AG04449 (cell line): ENCODE results near the gene HEY2.

Experiments used
- CTCF ChIA-PET: fragments of 350-600 bp; formaldehyde crosslinking; extraction: SDS; loops from one replicate; lab custom pipeline; 2021; ENCODE audit warnings: antibody characterized with exemption; lab: Yijun Ruan, JAX
- POLR2A ChIA-PET: fragments of 400-600, 350-600 bp; formaldehyde crosslinking; extraction: SDS; loops from one replicate; lab custom pipeline; 2020; ENCODE audit warnings: antibody characterized with exemption, inconsistent platforms; lab: Yijun Ruan, JAX
- DNase-seq: peaks from one replicate; pipeline ENCODE4 v3.0.0-alpha.2; 2010; ENCODE audit warnings: low read depth, low spot score
- H3K4me3 ChIP-seq: 2 replicates; pipeline ENCODE4 v1.5.1; 2011; ENCODE audit warnings: low read depth, mild to moderate bottlenecking, control low read depth, low read length
- TF ChIP-seq, protein P1 (sequence below): IDR thresholded peaks from one replicate; pipeline ENCODE4 v1.5.1; 2011; ENCODE audit warnings: mild to moderate bottlenecking, moderate library complexity, low read length, control low read depth, inconsistent platforms; ENCODE audit not compliant: insufficient read depth; ENCODE audit errors: missing control alignments

Gene HEY2

GRCh38 chr6:125759959-125760457 is 10.6 kb downstream of the HEY2 start:
- CTCF ChIA-PET: interaction anchor here (0.6 to 24.4 kb wide), 6 partner anchors 9 to 889 kb away, joined by 3 to 488 read pairs (median 3); partner anchors contain the start of gene HDDC2
- POLR2A ChIA-PET: no interaction called here
- no peak for DNase-seq
- TF ChIP-seq, protein P1, sequence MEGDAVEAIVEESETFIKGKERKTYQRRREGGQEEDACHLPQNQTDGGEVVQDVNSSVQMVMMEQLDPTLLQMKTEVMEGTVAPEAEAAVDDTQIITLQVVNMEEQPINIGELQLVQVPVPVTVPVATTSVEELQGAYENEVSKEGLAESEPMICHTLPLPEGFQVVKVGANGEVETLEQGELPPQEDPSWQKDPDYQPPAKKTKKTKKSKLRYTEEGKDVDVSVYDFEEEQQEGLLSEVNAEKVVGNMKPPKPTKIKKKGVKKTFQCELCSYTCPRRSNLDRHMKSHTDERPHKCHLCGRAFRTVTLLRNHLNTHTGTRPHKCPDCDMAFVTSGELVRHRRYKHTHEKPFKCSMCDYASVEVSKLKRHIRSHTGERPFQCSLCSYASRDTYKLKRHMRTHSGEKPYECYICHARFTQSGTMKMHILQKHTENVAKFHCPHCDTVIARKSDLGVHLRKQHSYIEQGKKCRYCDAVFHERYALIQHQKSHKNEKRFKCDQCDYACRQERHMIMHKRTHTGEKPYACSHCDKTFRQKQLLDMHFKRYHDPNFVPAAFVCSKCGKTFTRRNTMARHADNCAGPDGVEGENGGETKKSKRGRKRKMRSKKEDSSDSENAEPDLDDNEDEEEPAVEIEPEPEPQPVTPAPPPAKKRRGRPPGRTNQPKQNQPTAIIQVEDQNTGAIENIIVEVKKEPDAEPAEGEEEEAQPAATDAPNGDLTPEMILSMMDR: no peak
- no peak overlapping the region for H3K4me3 ChIP-seq

- ChIA-PET POLR2A (no interaction called here), CTCF (interaction anchor here (0.7 to 24.4 kb wide), 4 partner anchors 10 to 452 kb away, joined by 4 to 488 read pairs (median 10); no protein-coding TSS in a partner anchor)
- TF ChIP-seq, protein P1: no peak
- DNase-seq: no peak
- no peak overlapping the region for H3K4me3 ChIP-seq
These were observed 14.8 kb downstream of the HEY2 start for GRCh38 chr6:125764121-125764671.

DNA sequence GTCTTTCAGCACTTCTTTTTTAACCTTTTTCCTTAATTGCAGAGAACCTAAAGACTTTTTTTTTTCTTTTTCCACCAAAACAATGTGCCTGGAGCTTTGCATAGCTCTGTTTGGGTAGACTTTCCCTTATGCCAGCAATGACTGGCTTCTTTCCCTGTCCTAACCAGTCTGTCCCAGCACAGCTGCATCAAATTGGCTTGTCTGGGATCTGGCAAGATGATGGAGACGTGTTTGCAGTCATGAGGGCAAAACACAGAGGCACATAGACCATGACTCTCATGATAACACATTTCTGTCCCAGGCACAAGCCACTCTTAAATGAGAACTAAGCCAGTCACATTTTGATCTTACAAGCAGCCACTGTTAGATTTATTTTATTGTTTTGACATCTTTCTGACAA is 16.5 kb downstream of the HEY2 start:
- ChIA-PET CTCF (interaction anchor here (0.6 to 24.4 kb wide), 5 partner anchors 8 to 656 kb away, joined by 3 to 488 read pairs (median 4); no protein-coding TSS in a partner anchor), POLR2A (no interaction called here)
- H3K4me3 ChIP-seq: no peak overlapping the region
- DNase-seq: no peak
- TF ChIP-seq, protein P1: no peak

DNA sequence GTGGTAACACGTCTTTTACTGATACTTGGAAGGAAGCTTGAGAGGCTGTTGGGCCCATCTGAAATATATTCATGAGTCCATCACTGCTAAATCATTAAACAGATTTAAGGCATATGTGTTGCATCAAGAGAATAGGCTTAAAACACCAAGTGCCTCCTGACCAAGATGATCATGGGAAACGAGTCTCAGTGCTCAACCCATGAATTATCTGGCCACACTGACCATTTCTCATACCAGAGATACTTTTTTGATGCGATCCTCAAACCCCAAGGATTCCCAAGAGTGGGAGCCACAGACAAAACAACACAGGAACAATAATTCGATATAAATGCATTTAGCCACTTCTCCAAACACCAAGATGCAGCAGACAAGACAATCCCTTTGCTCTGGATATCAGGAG is 17.2 kb downstream of the HEY2 start:
- DNase-seq: no peak
- TF ChIP-seq, protein P1: no peak
- POLR2A ChIA-PET: no interaction called here
- CTCF ChIA-PET: interaction anchor here (0.8 to 24.4 kb wide), 7 partner anchors 11 to 896 kb away, joined by 3 to 488 read pairs (median 3); no protein-coding TSS in a partner anchor
- H3K4me3 ChIP-seq: no peak overlapping the region

- DNase-seq: no peak
- TF ChIP-seq, protein P1: no peak
- POLR2A ChIA-PET: no interaction called here
These were observed 19.8 kb downstream of the HEY2 start for GRCh38 chr6:125769147-125769783.

More at GRCh38 chr6:125769147-125769783, 19.8 kb downstream of the HEY2 start:
- CTCF ChIA-PET: interaction anchor here (0.9 to 24.4 kb wide), 11 partner anchors 8 to 623 kb away, joined by 3 to 488 read pairs (median 5); partner anchors contain the start of gene TPD52L1
- H3K4me3 ChIP-seq: no peak overlapping the region
